Measurements from ENCODE around the gene RAD17. TPM values are rescaled to one million over a fixed set of nuclear protein-coding genes. Genes with fewer than 3 reads are reported as not detected.
"Not testable (repeated sequence)": the region's sequence is repeated elsewhere in the genome, so short reads cannot be mapped to it uniquely, and the experiment has no call there.

The RAD17 gene
- polyA plus RNA-seq, 2 of the 4 experiments (the other 2 are of a cell fraction) = 13.3 to 24.3 TPM

GRCh38 chr5:69444127-69444754, 74.6 kb downstream of the RAD17 start:
- no peak overlapping the region for H3K27ac ChIP-seq
- H3K4me3 ChIP-seq = no peak overlapping the region
- ChIA-PET POLR2A (no interaction called here), CTCF (no interaction called here)
- 70% methylated on average over 7 of the region's 7 CpGs for WGBS (ENCODE audit: missing lambda C conversion rate)
- ATAC-seq (peak in 1 of 2 experiments; percentile 21; a peak in 1 of 6 replicates), FAIRE-seq (no peak), DNase-seq (ENCODE audit: low read depth in 1 of 2, low spot score in 1 of 2) (no peak)
- peaks cover 5% of the 10 kb centered on the region; the same call in 1 of the 3 replicates for H3K4me1 ChIP-seq
- TF ChIP-seq HES2 (IDR thresholded peaks at IDR 0.05) (no peak), FOSL2 (IDR thresholded peaks at IDR 0.05) (no peak), FOSL2 (CRISPR knock-in tag; IDR thresholded peaks at IDR 0.05) (peak; percentile 27; the same call in 1 of the 2 replicates), SMC3 (IDR thresholded peaks at IDR 0.05) (no peak)
- no peaks in the 10 kb centered on the region for H3K9me3 ChIP-seq
- H3K4me2 ChIP-seq = no peak overlapping the region

- 89% methylated on average over 8 of the region's 8 CpGs for WGBS (ENCODE audit: missing lambda C conversion rate)
Measured at GRCh38 chr5:69449511-69449910, 79.9 kb downstream of the RAD17 start.

GRCh38 chr5:69450116-69450515, 80.5 kb downstream of the RAD17 start:
- DNase-seq (ENCODE audit: low read depth in 1 of 2, low spot score in 1 of 2) (peak; percentile 27 to 42), ATAC-seq (peak; percentile 42 to 59; a peak in 3 of 6 replicates), FAIRE-seq (no peak)
- WGBS (ENCODE audit: missing lambda C conversion rate) = 56% methylated on average over 1 of the region's 1 CpG
- Histone ChIP-seq H3K4me2 (no peak overlapping the region), H3K4me1 (peaks cover 33% of the 10 kb centered on the region), H3K9me3 (no peaks in the 10 kb centered on the region), H3K4me3 (no peak overlapping the region), H3K27ac (no peak overlapping the region)
- POLR2A ChIA-PET = no interaction called here
- no peak for TF ChIP-seq ESRRA (IDR thresholded peaks at IDR 0.05; ENCODE audit: borderline replicate concordance, low read length)
- TF ChIP-seq RARB (CRISPR knock-in tag; IDR thresholded peaks at IDR 0.05) = no peak
- TF ChIP-seq ZSCAN20 (CRISPR knock-in tag; IDR thresholded peaks at IDR 0.05) = no peak
- no peak for TF ChIP-seq FOSL2 (IDR thresholded peaks at IDR 0.05)
- peak; percentile 37; the same call in 1 of the 2 replicates for TF ChIP-seq FOSL2 (CRISPR knock-in tag; IDR thresholded peaks at IDR 0.05)
- TF ChIP-seq HEYL (CRISPR knock-in tag; IDR thresholded peaks at IDR 0.05) = no peak
- CTCF ChIA-PET = no interaction called here

More at GRCh38 chr5:69449511-69449910, 79.9 kb downstream of the RAD17 start:
- ChIA-PET POLR2A (no interaction called here), CTCF (no interaction called here)
- ATAC-seq (peak in 1 of 2 experiments; percentile 47; a peak in 1 of 6 replicates), FAIRE-seq (no peak), DNase-seq (ENCODE audit: low read depth in 1 of 2, low spot score in 1 of 2) (no peak)
- peaks cover 32% of the 10 kb centered on the region for H3K4me1 ChIP-seq
- H3K9me3 ChIP-seq = no peaks in the 10 kb centered on the region
- H3K4me2 ChIP-seq = no peak overlapping the region
- no peak for TF ChIP-seq HES2 (IDR thresholded peaks at IDR 0.05)
- no peak for TF ChIP-seq CTCF (IDR thresholded peaks at IDR 0.05)
- TF ChIP-seq RCOR1 (IDR thresholded peaks at IDR 0.05; ENCODE audit: low read depth, low read length) = no peak
- no peak for TF ChIP-seq PHF8 (IDR thresholded peaks at IDR 0.05; ENCODE audit: borderline replicate concordance, low read depth)
- no peak for TF ChIP-seq CHD2 (IDR thresholded peaks at IDR 0.05; ENCODE audit: low read length, partially characterized antibody)
- no peak for TF ChIP-seq BHLHE40 (IDR thresholded peaks at IDR 0.05; ENCODE audit: low read depth, low read length)
- no peak for TF ChIP-seq TP53 (CRISPR knock-in tag; IDR thresholded peaks at IDR 0.05)
- TF ChIP-seq TFCP2L1 (CRISPR knock-in tag; IDR thresholded peaks at IDR 0.05) = no peak
- TF ChIP-seq HOXA7 (CRISPR knock-in tag; IDR thresholded peaks at IDR 0.05) = no peak
- no peak for TF ChIP-seq ZFP36 (IDR thresholded peaks at IDR 0.05; ENCODE audit: borderline replicate concordance, partially characterized antibody)
- TF ChIP-seq CBX2 (IDR thresholded peaks at IDR 0.05; ENCODE audit: borderline replicate concordance, low read depth) = no peak
- TF ChIP-seq SMC3 (IDR thresholded peaks at IDR 0.05) = no peak
- H3K27ac ChIP-seq = no peak overlapping the region
- no peak overlapping the region for H3K4me3 ChIP-seq

GRCh38 chr5:69450527-69450926, 80.9 kb downstream of the RAD17 start:
- H3K27ac ChIP-seq; H3K4me3 ChIP-seq; H3K4me2 ChIP-seq; H3K9me3 ChIP-seq; FAIRE-seq; POLR2A ChIA-PET; ATAC-seq; CTCF ChIA-PET; DNase-seq (ENCODE audit: low read depth in 1 of 2, low spot score in 1 of 2): not testable (repeated sequence)
- peaks cover 33% of the 10 kb centered on the region for H3K4me1 ChIP-seq
- 96% methylated on average over 8 of the region's 8 CpGs for WGBS (ENCODE audit: missing lambda C conversion rate)
